ELF-1 (cell line): ENCODE measurements around the gene TFCP2L1.
"Not testable (repeated sequence)": the region's sequence is repeated elsewhere in the genome, so short reads cannot be mapped to it uniquely, and the experiment has no call there.

Experiments used
- DNase-seq: peaks from one replicate; pipeline ENCODE4 v3.0.0-alpha.2; 2016; ENCODE audit warnings: low read depth, low spot score

The TFCP2L1 gene

GRCh38 chr2:121284463-121285449 is at the start of gene TFCP2L1:
Gene TFCP2L1 (minus strand): TSS chr2:121285202. CDS start chr2:121285109, 93 bp downstream.
- peak; percentile 56 for DNase-seq

- DNase-seq, result no peak
Observed at GRCh38 chr2:121333834-121334558, 49.0 kb upstream of the TFCP2L1 start.

- DNase-seq, result no peak
Observed at GRCh38 chr2:121333231-121333630, 48.2 kb upstream of the TFCP2L1 start.

GRCh38 chr2:121331324-121331723 is 46.3 kb upstream of the TFCP2L1 start:
- DNase-seq, result not testable (repeated sequence)

- DNase-seq, result no peak
Observed at GRCh38 chr2:121330921-121331320, 45.9 kb upstream of the TFCP2L1 start.

GRCh38 chr2:121329786-121330185 is 44.8 kb upstream of the TFCP2L1 start:
- DNase-seq, result no peak

GRCh38 chr2:121326628-121327027 is 41.6 kb upstream of the TFCP2L1 start:
- DNase-seq, result no peak

- DNase-seq, result no peak
Observed at GRCh38 chr2:121324601-121325000, 39.6 kb upstream of the TFCP2L1 start.

GRCh38 chr2:121321476-121321875 is 36.5 kb upstream of the TFCP2L1 start:
- no peak for DNase-seq

- no peak for DNase-seq
Observed at GRCh38 chr2:121319941-121320340, 34.9 kb upstream of the TFCP2L1 start.

- DNase-seq, result no peak
Observed at GRCh38 chr2:121316986-121317385, 32.0 kb upstream of the TFCP2L1 start.

- not testable (repeated sequence) for DNase-seq
Observed at GRCh38 chr2:121313701-121314100, 28.7 kb upstream of the TFCP2L1 start.

- DNase-seq, result no peak
Observed at GRCh38 chr2:121309801-121310200, 24.8 kb upstream of the TFCP2L1 start.

- DNase-seq, result no peak
Observed at GRCh38 chr2:121309323-121309722, 24.3 kb upstream of the TFCP2L1 start.

GRCh38 chr2:121307048-121307447 is 22.0 kb upstream of the TFCP2L1 start:
- no peak for DNase-seq

GRCh38 chr2:121304941-121305340 is 19.9 kb upstream of the TFCP2L1 start:
- DNase-seq, result no peak

- DNase-seq, result no peak
Observed at GRCh38 chr2:121303531-121304263, 18.7 kb upstream of the TFCP2L1 start.

- DNase-seq, result not testable (repeated sequence)
Observed at GRCh38 chr2:121301190-121301589, 16.2 kb upstream of the TFCP2L1 start.

- DNase-seq, result no peak
Observed at GRCh38 chr2:121298476-121298875, 13.5 kb upstream of the TFCP2L1 start.

GRCh38 chr2:121297866-121298265 is 12.9 kb upstream of the TFCP2L1 start:
- DNase-seq, result not testable (repeated sequence)

GRCh38 chr2:121297217-121297830 is 12.3 kb upstream of the TFCP2L1 start:
- DNase-seq, result peak; percentile 40
